ENCODE measurements around the gene EPS15.

EPS15 gene

GRCh38 chr1:51328926-51329325 is 190.1 kb downstream of the EPS15 start:
- Histone ChIP-seq H3K27ac (ENCODE audit: low read depth, low read length) (no peak overlapping the region), H3K4me3 (ENCODE audit: insufficient read depth, low read length, poor library complexity, severe bottlenecking) (no peak overlapping the region), H3K9ac (ENCODE audit: low read length) (no peak overlapping the region), H2AFZ (ENCODE audit: low read depth, low read length, severe bottlenecking) (no peak overlapping the region), H3K9me2 (replicated peaks; ENCODE audit: insufficient read depth, low read length) (no peaks in the 10 kb centered on the region), H3K27me3 (ENCODE audit: low read length) (no peaks in the 10 kb centered on the region), H3K9me3 (ENCODE audit: insufficient read depth, low read length) (no peaks in the 10 kb centered on the region), H3K4me2 (ENCODE audit: low read depth, low read length, poor library complexity, severe bottlenecking) (no peak overlapping the region), H3K79me2 (ENCODE audit: insufficient read depth, low read length) (no peaks in the 10 kb centered on the region), H3K36me3 (ENCODE audit: low read length) (no peaks in the 10 kb centered on the region), H3F3A (ENCODE audit: insufficient read depth) (no peaks in the 10 kb centered on the region), H4K20me1 (ENCODE audit: low read depth, low read length) (no peaks in the 10 kb centered on the region)
- TF ChIP-seq EZH2phosphoT487 (conservative IDR thresholded peaks at IDR 0.05; ENCODE audit: low read length) (no peak), CTCF (IDR thresholded peaks at IDR 0.05; ENCODE audit: insufficient read depth, low read length, poor library complexity, severe bottlenecking) (no peak)

GRCh38 chr1:51328279-51328678 is 190.8 kb downstream of the EPS15 start:
- no peak overlapping the region for H3K4me2 ChIP-seq (ENCODE audit: low read depth, low read length, poor library complexity, severe bottlenecking)

GRCh38 chr1:51327386-51327785 is 191.7 kb downstream of the EPS15 start:
- Histone ChIP-seq H4K20me1 (ENCODE audit: low read depth, low read length) (no peaks in the 10 kb centered on the region), H3K9ac (ENCODE audit: low read length) (no peak overlapping the region), H3K4me2 (ENCODE audit: low read depth, low read length, poor library complexity, severe bottlenecking) (no peak overlapping the region), H3K27ac (ENCODE audit: low read depth, low read length) (no peak overlapping the region), H3K27me3 (ENCODE audit: low read length) (no peaks in the 10 kb centered on the region), H3K36me3 (ENCODE audit: low read length) (no peaks in the 10 kb centered on the region), H3K9me3 (ENCODE audit: insufficient read depth, low read length) (no peaks in the 10 kb centered on the region), H3K4me3 (ENCODE audit: insufficient read depth, low read length, poor library complexity, severe bottlenecking) (no peak overlapping the region), H2AFZ (ENCODE audit: low read depth, low read length, severe bottlenecking) (no peak overlapping the region), H3K9me2 (replicated peaks; ENCODE audit: insufficient read depth, low read length) (no peaks in the 10 kb centered on the region), H3F3A (ENCODE audit: insufficient read depth) (no peaks in the 10 kb centered on the region), H3K79me2 (ENCODE audit: insufficient read depth, low read length) (no peaks in the 10 kb centered on the region)
- TF ChIP-seq EZH2phosphoT487 (conservative IDR thresholded peaks at IDR 0.05; ENCODE audit: low read length) (no peak), CTCF (IDR thresholded peaks at IDR 0.05; ENCODE audit: insufficient read depth, low read length, poor library complexity, severe bottlenecking) (no peak)

More at GRCh38 chr1:51328279-51328678, 190.8 kb downstream of the EPS15 start:
- no peaks in the 10 kb centered on the region for H3K9me2 ChIP-seq (replicated peaks; ENCODE audit: insufficient read depth, low read length)
- H3K79me2 ChIP-seq (ENCODE audit: insufficient read depth, low read length): no peaks in the 10 kb centered on the region
- H3K4me3 ChIP-seq (ENCODE audit: insufficient read depth, low read length, poor library complexity, severe bottlenecking): no peak overlapping the region
- no peaks in the 10 kb centered on the region for H4K20me1 ChIP-seq (ENCODE audit: low read depth, low read length)
- no peak overlapping the region for H2AFZ ChIP-seq (ENCODE audit: low read depth, low read length, severe bottlenecking)
- no peak overlapping the region for H3K27ac ChIP-seq (ENCODE audit: low read depth, low read length)
- no peaks in the 10 kb centered on the region for H3F3A ChIP-seq (ENCODE audit: insufficient read depth)
- H3K9me3 ChIP-seq (ENCODE audit: insufficient read depth, low read length): no peaks in the 10 kb centered on the region
- TF ChIP-seq EZH2phosphoT487 (conservative IDR thresholded peaks at IDR 0.05; ENCODE audit: low read length) (no peak), CTCF (IDR thresholded peaks at IDR 0.05; ENCODE audit: insufficient read depth, low read length, poor library complexity, severe bottlenecking) (no peak)
- no peak overlapping the region for H3K9ac ChIP-seq (ENCODE audit: low read length)
- H3K27me3 ChIP-seq (ENCODE audit: low read length): no peaks in the 10 kb centered on the region
- no peaks in the 10 kb centered on the region for H3K36me3 ChIP-seq (ENCODE audit: low read length)
